Measurements from ENCODE around the gene INPP5D.

INPP5D gene

DNA sequence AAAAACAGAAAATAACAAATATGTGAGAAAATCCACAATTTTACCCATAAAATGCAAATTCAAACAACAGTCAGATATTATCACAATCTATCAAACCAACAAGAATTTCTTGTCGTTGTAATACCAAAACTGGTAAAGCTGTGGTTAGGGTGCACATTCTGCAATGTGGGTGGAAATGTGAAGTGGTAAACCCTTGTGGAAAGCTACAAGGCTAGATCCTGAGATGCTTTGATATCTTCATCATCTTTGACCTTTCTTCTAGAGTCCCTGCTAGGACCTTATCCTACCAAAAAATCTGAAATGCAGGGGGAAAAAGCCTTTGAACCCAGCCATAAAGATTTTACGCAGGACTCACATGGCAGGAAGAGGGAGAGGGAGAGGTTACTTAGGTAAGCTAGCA is 174.1 kb downstream of the INPP5D start:
- no peak for DNase-seq (ENCODE audit: extremely low read depth, low read depth)
- H3K4me3 ChIP-seq (replicated peaks; ENCODE audit: low read depth, low read length) = no peak overlapping the region
- TF ChIP-seq, protein P1, sequence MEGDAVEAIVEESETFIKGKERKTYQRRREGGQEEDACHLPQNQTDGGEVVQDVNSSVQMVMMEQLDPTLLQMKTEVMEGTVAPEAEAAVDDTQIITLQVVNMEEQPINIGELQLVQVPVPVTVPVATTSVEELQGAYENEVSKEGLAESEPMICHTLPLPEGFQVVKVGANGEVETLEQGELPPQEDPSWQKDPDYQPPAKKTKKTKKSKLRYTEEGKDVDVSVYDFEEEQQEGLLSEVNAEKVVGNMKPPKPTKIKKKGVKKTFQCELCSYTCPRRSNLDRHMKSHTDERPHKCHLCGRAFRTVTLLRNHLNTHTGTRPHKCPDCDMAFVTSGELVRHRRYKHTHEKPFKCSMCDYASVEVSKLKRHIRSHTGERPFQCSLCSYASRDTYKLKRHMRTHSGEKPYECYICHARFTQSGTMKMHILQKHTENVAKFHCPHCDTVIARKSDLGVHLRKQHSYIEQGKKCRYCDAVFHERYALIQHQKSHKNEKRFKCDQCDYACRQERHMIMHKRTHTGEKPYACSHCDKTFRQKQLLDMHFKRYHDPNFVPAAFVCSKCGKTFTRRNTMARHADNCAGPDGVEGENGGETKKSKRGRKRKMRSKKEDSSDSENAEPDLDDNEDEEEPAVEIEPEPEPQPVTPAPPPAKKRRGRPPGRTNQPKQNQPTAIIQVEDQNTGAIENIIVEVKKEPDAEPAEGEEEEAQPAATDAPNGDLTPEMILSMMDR (IDR thresholded peaks at IDR 0.05; ENCODE audit: low read depth, low read length, missing control alignments) = no peak

DNA sequence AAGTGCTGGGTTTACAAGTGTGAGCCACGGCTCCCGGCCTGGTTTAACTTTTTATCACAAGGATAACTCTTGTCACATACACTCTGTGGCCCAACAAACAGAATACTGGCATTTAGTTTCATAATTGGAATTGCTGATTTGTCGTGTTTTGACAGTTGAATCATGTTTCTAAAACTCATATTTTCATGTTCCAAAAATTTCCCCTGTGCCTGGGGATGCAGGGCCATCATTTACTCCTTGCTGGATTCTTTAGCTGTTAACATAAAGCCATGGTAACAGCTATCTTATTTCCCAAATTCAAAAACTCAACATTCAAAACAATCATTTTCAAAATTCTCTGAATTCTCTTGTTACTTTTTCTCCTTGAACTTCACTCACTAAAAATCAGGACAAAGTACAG is 174.9 kb downstream of the INPP5D start:
- DNase-seq (ENCODE audit: extremely low read depth, low read depth) = no peak
- TF ChIP-seq, protein P1 (IDR thresholded peaks at IDR 0.05; ENCODE audit: low read depth, low read length, missing control alignments) = no peak
- no peak overlapping the region for H3K4me3 ChIP-seq (replicated peaks; ENCODE audit: low read depth, low read length)

DNA sequence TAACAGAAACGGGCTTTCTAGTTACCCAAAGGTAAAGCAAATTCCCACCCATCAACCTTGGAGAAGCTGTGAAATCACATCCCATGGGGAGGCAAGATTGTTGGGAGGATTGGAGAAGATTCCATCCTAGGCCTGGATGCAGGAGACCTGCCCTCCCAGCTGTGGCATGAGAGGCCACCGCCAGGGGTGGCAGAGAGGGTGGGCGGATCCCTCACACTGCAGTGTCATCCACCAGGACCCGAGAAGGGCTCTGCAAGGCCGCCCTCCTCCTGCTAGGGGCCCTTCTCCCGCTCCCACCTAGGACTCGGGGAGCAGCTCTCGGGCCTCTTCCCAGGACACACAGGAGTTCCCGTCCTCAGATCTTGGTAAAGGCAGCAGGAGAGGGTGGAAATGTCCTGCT is 175.8 kb downstream of the INPP5D start:
- no peak for DNase-seq (ENCODE audit: extremely low read depth, low read depth)
- no peak overlapping the region for H3K4me3 ChIP-seq (replicated peaks; ENCODE audit: low read depth, low read length)
- TF ChIP-seq, protein P1 (IDR thresholded peaks at IDR 0.05; ENCODE audit: low read depth, low read length, missing control alignments) = no peak

DNA sequence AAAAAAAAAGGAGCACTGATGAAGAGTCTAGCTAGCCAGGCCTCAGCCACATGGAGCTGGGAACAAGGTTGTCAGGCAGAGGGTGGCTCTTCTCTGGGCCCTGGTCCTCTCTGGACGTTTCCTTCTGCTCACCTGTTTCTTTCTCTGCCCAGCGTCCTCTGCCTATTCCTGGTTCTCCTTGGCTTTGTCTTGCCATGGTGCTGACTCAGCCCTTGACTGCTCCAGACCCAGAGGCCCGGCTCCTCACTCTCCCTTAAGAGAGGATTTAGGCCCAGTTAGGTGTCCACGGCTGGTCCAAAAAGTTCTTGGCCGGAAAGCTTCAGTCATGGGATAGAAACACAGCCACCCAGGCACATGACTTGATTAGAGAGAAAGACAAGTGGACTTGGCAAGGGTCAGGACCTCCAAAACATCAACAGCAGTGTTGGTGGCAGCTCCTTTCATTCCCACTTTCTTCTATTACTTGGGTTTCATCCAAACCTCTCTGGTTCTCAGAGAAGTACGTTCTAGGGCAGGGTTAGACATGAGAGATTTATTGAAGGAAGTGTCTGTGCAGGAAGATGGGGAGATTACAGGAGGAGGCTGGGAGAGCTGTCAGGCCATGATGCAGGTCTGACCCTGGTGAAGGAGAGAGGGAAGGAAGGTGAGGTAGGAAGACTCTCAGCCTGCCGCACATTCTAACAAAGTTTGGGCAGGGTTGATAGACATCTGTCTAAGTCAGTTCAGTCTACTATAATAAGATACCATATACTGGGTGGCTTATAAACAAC is 176.9 kb downstream of the INPP5D start:
- no peak for DNase-seq (ENCODE audit: extremely low read depth, low read depth)
- TF ChIP-seq, protein P1 (IDR thresholded peaks at IDR 0.05; ENCODE audit: low read depth, low read length, missing control alignments) = no peak
- H3K4me3 ChIP-seq (replicated peaks; ENCODE audit: low read depth, low read length) = no peak overlapping the region

DNA sequence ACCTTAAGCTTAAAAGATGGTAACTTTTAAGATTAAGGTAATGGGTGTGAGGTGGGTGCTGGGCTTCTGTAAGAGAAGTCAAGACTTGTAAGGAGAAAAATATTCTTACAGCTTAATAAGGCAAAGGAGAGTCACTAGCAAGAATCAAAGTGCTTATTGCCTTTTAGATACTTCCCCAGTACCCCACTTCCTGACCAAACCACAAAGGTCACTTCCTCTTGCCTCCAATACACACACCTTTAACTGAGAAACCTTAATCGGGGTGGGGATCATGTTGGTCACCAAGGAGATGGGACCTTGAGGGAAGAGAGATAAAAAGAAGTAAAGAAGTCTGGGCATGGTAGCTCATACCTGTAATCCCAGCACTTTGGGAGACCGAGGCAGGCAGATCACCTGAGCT is 180.8 kb downstream of the INPP5D start:
- TF ChIP-seq, protein P1 (IDR thresholded peaks at IDR 0.05; ENCODE audit: low read depth, low read length, missing control alignments) = no peak
- DNase-seq (ENCODE audit: extremely low read depth, low read depth) = no peak
- no peak overlapping the region for H3K4me3 ChIP-seq (replicated peaks; ENCODE audit: low read depth, low read length)

DNA sequence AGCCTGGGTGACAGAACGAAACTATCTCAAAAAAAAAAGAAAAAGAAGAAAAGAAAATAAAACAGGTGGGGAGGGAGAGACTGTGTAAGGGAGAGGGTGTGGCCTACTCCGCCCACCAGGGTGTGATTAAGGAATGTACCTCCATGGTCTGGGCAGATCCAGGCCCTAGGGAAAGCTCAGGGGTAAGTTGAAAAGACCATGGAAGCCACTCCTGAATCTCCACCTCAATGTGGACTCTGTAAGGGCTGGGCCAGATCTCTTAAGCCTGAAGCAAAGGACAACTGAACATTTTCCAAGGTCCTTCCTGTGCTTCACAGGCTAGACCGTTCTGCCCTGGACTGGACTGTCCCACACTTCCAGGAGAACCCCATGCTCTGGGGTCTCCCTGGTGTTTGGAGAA is 181.7 kb downstream of the INPP5D start:
- TF ChIP-seq, protein P1 (IDR thresholded peaks at IDR 0.05; ENCODE audit: low read depth, low read length, missing control alignments) = no peak
- no peak overlapping the region for H3K4me3 ChIP-seq (replicated peaks; ENCODE audit: low read depth, low read length)
- DNase-seq (ENCODE audit: extremely low read depth, low read depth) = no peak

Data from HFF-Myc (cell line).